Tibial nerve (tissue), 4 donors: ENCODE measurements around the gene LRP3. TPM values are rescaled to one million over a fixed set of nuclear protein-coding genes. Genes with fewer than 3 reads are reported as not detected.
A peak's percentile ranks its signal among the peaks of the same experiment; 100 is the strongest.

Source experiments
- DNase-seq, 2 donors: peaks; one replicate each; pipeline ENCODE4 v3.0.0-alpha.2; 2019; ENCODE audit warnings: low spot score in 2 of 2
- H3K27ac ChIP-seq, 4 donors: fragments of 200-600 bp; sonication (generic) in 3 of 4; one replicate each; pipeline ENCODE4 v1.5.1; 2017 to 2019; ENCODE audit warnings: mild to moderate bottlenecking in 1 of 4
- H3K27me3 ChIP-seq, 2 donors: fragments of 200-600 bp; sonication (generic) in 1 of 2; one replicate each; pipeline versions ENCODE4 v1.5.1 to v1.6.0; 2017 to 2019
- H3K36me3 ChIP-seq, 3 donors: fragments of 200-600 bp; sonication (generic); one replicate each; pipeline ENCODE4 v1.5.1; 2018 to 2019
- H3K4me1 ChIP-seq, 4 donors: fragments of 200-600 bp; sonication (generic) in 3 of 4; one replicate each; pipeline ENCODE4 v1.5.1; 2017 to 2019
- H3K4me3 ChIP-seq, 4 donors: fragments of 200-600 bp; sonication (generic) in 3 of 4; one replicate each; pipeline ENCODE4 v1.5.1; 2017 to 2019; ENCODE audit warnings: mild to moderate bottlenecking in 1 of 4, moderate library complexity in 1 of 4
- H3K9me3 ChIP-seq, 4 donors: fragments of 200-600 bp; sonication (generic) in 3 of 4; one replicate each; pipeline ENCODE4 v1.5.1; 2017 to 2019
- CTCF ChIP-seq, 5 experiments: fragments of 200-600 bp in 3 of 5; fragments of 450-650 bp in 2 of 5; sonication (generic) in 3 of 5; IDR thresholded peaks; one replicate each; pipeline ENCODE4 v1.5.1; 2016 to 2019; ENCODE audit warnings: antibody characterized with exemption in 5 of 5, mild to moderate bottlenecking in 3 of 5, moderate library complexity in 2 of 5
- EP300 ChIP-seq, 2 donors: sonication (generic); formaldehyde crosslinking; IDR thresholded peaks; one replicate each; pipeline ENCODE4 v1.6.1; 2017; ENCODE audit warnings: antibody characterized with exemption in 2 of 2, mild to moderate bottlenecking in 1 of 2
- POLR2A ChIP-seq, 2 donors: fragments of 450-650 bp; IDR thresholded peaks; one replicate each; pipeline ENCODE4 v1.6.1; 2017; ENCODE audit warnings: antibody characterized with exemption in 2 of 2, mild to moderate bottlenecking in 2 of 2, moderate library complexity in 2 of 2
- WGBS, 2 donors: methylation state at CpG; one replicate each; pipeline ENCODE4 v1.1.5; 2018; 5-methylcytosine and 5-hydroxymethylcytosine counted together
- total RNA-seq, 4 donors: library from RNA; depleted of rRNA; stranded (reverse); fragments of >200 nt; gene quantifications; one replicate each; pipeline ENCODE4 v1.1.0, GENCODE V29; 2016

Gene LRP3
- total RNA-seq, 4 donors from 2014 or later = 19.0 to 39.0 (median 30.2) TPM

- WGBS, 2 donors = 0% methylated on average over 11 to 24 of the region's 57 CpGs
- Histone ChIP-seq H3K9me3 (no peaks in the 10 kb centered on the region), H3K27me3 (no peaks in the 10 kb centered on the region), H3K4me3 (peak overlapping the region in 3 of 4 donors; percentile 46 to 88 (median 51)), H3K36me3 (peaks cover 0 to 27% (median 0%) of the 10 kb centered on the region in 3 donors), H3K4me1 (peaks cover 0 to 23% (median 7%) of the 10 kb centered on the region in 4 donors), H3K27ac (peak overlapping the region in 2 of 4 donors; percentile 31 to 86)
- no peak for DNase-seq
- TF ChIP-seq CTCF (IDR thresholded peaks at IDR 0.05) = peak in 1 of 5 experiments; percentile 9
- TF ChIP-seq EP300 (IDR thresholded peaks at IDR 0.05) = no peak
Measured at GRCh38 chr19:33194532-33194885, 379 bp downstream of the LRP3 start.

- Histone ChIP-seq H3K27me3 (no peaks in the 10 kb centered on the region), H3K27ac (peak overlapping the region in 3 of 4 donors; percentile 31 to 86 (median 60)), H3K4me3 (peak overlapping the region; percentile 46 to 88 (median 58)), H3K36me3 (peaks cover 0 to 32% (median 0%) of the 10 kb centered on the region in 3 donors), H3K9me3 (no peaks in the 10 kb centered on the region), H3K4me1 (peaks cover 0 to 23% (median 7%) of the 10 kb centered on the region in 4 donors)
- WGBS, 2 donors = 1% methylated on average over 25 to 33 of the region's 49 CpGs
- no peak for TF ChIP-seq CTCF (IDR thresholded peaks at IDR 0.05)
- TF ChIP-seq POLR2A (IDR thresholded peaks at IDR 0.05) = no peak
- TF ChIP-seq EP300 (IDR thresholded peaks at IDR 0.05) = no peak
- DNase-seq = no peak
Measured at GRCh38 chr19:33194886-33195644, 935 bp downstream of the LRP3 start.

GRCh38 chr19:33195645-33196347, 1.7 kb downstream of the LRP3 start:
- 58 to 79% methylated on average over 6 to 13 of the region's 17 CpGs for WGBS, 2 donors
- Histone ChIP-seq H3K27me3 (no peaks in the 10 kb centered on the region), H3K27ac (peak overlapping the region in 2 of 4 donors; percentile 31 to 86), H3K4me3 (peak overlapping the region in 2 of 4 donors; percentile 51 to 88), H3K4me1 (peaks cover 0 to 23% (median 7%) of the 10 kb centered on the region in 4 donors), H3K36me3 (peaks cover 0 to 38% (median 0%) of the 10 kb centered on the region in 3 donors), H3K9me3 (no peaks in the 10 kb centered on the region)
- no peak for TF ChIP-seq POLR2A (IDR thresholded peaks at IDR 0.05)
- no peak for TF ChIP-seq CTCF (IDR thresholded peaks at IDR 0.05)
- TF ChIP-seq EP300 (IDR thresholded peaks at IDR 0.05) = no peak
- no peak for DNase-seq

GRCh38 chr19:33196446-33197193, 2.5 kb downstream of the LRP3 start:
- no peak overlapping the region for H3K4me3 ChIP-seq
- no peak overlapping the region for H3K27ac ChIP-seq
- H3K36me3 ChIP-seq = peaks cover 0 to 45% (median 0%) of the 10 kb centered on the region in 3 donors
- H3K27me3 ChIP-seq = no peaks in the 10 kb centered on the region
- DNase-seq = no peak
- TF ChIP-seq POLR2A (IDR thresholded peaks at IDR 0.05) (no peak), CTCF (IDR thresholded peaks at IDR 0.05) (no peak), EP300 (IDR thresholded peaks at IDR 0.05) (no peak)
- H3K9me3 ChIP-seq = no peaks in the 10 kb centered on the region
- 87 to 88% methylated on average over 10 of the region's 10 CpGs for WGBS, 2 donors
- peaks cover 0 to 23% (median 7%) of the 10 kb centered on the region in 4 donors for H3K4me1 ChIP-seq
